HCT116 (cell line): ENCODE data around the gene RPL14. TPM values are rescaled to one million over a fixed set of nuclear protein-coding genes. Genes with fewer than 3 reads are reported as not detected.

ENCODE experiments used
- ATAC-seq: fragments of 200-7000 bp; cut with Tn5 transposase; 2 replicates; pipeline ENCODE4 v1.9.1; 2020; ENCODE audit warnings: mild to moderate bottlenecking, moderate library complexity
- BruUV-seq: library from RNA; stranded (reverse); fragments of 400-500 nt; replicated peaks from 2 replicates; lab custom pipeline; 2021; lab: Mats Ljungman, UMichigan
- CTCF ChIA-PET: fragments of 300-600 bp; sonication (Branson Sonifier 250); formaldehyde crosslinking; loops from one replicate; lab custom pipeline; 2021; ENCODE audit warnings: antibody characterized with exemption; lab: Charles Lee
- POLR2A ChIA-PET: fragments of 300-600, 350-600 bp; sonication (Branson Sonifier 250); formaldehyde crosslinking; loops from one replicate; lab custom pipeline; 2021; ENCODE audit warnings: antibody characterized with exemption; lab: Charles Lee
- RAD21 ChIA-PET, 2 experiments: fragments of 300-600 bp; sonication (Branson Sonifier 250); formaldehyde crosslinking; loops; one replicate each; lab custom pipeline; 2023; ENCODE audit warnings: low total read pairs in 2 of 2; ENCODE audit not compliant: uncharacterized antibody in 2 of 2, unreplicated experiment in 2 of 2, low non-redundant PET in 1 of 2; lab: Charles Lee
- DNase-seq: peaks from one replicate; pipeline ENCODE4 v3.0.0-alpha.2; 2010; ENCODE audit warnings: low read depth, low spot score
- H2AFZ ChIP-seq: fragments of 200-600 bp; shearing (Covaris generic), sonication (generic); 2 replicates; pipeline ENCODE4 v1.6.1; 2017; ENCODE audit warnings: low read depth, mixed run types, mixed read lengths, antibody characterized with exemption, low read length; ENCODE audit not compliant: poor library complexity, severe bottlenecking
- H3K27ac ChIP-seq: 2 replicates; pipeline ENCODE4 v1.5.1; 2012; ENCODE audit warnings: low read depth, low read length
- H3K27me3 ChIP-seq: fragments of 200-600 bp; sonication (generic); 2 replicates; pipeline ENCODE4 v1.6.1; 2016; ENCODE audit warnings: mixed run types, low read length, mixed read lengths; ENCODE audit not compliant: insufficient read depth
- H3K36me3 ChIP-seq, 2 experiments: fragments of 200-500 bp in 1 of 2; fragments of 200-600 bp in 1 of 2; sonication (Bioruptor generic) in 1 of 2; sonication (generic) in 1 of 2; 2 replicates each; pipeline versions ENCODE4 v1.5.1 to v1.6.1; 2014 to 2016; ENCODE audit warnings: low read length in 2 of 2, inconsistent platforms in 1 of 2, mixed read lengths in 1 of 2, mixed run types in 1 of 2; ENCODE audit not compliant: insufficient read depth in 2 of 2, control insufficient read depth in 1 of 2
- H3K4me1 ChIP-seq, 2 experiments: fragments of 200-600 bp in 1 of 2; sonication (generic) in 1 of 2; 2 replicates each; pipeline versions ENCODE4 v1.5.1 to v1.6.1; 2012 to 2017; ENCODE audit warnings: low read length in 2 of 2, inconsistent platforms in 1 of 2, mild to moderate bottlenecking in 1 of 2, mixed read lengths in 1 of 2, mixed run types in 1 of 2, moderate library complexity in 1 of 2; ENCODE audit not compliant: insufficient read depth in 2 of 2, control insufficient read depth in 1 of 2
- H3K4me2 ChIP-seq: fragments of 200-600 bp; sonication (generic); 2 replicates; pipeline ENCODE4 v1.6.1; 2017; ENCODE audit warnings: mixed run types, low read length, mixed read lengths
- H3K4me3 ChIP-seq, 2 experiments: fragments of 200-600 bp in 1 of 2; sonication (generic) in 1 of 2; replicated peaks in 1 of 2; 2 replicates each; pipeline ENCODE4 v1.5.1; 2011 to 2016; ENCODE audit warnings: low read length in 2 of 2, control low read depth in 1 of 2, low read depth in 1 of 2, mild to moderate bottlenecking in 1 of 2, mixed read lengths in 1 of 2, mixed run types in 1 of 2
- H3K79me2 ChIP-seq: fragments of 200-600 bp; sonication (generic); 2 replicates; pipeline ENCODE4 v1.6.1; 2017; ENCODE audit warnings: mild to moderate bottlenecking, mixed run types, low read length, moderate library complexity, mixed read lengths; ENCODE audit not compliant: insufficient read depth
- H3K9ac ChIP-seq: fragments of 200-600 bp; sonication (generic); 2 replicates; pipeline ENCODE4 v1.6.1; 2016; ENCODE audit warnings: low read length, mixed read lengths
- H3K9me2 ChIP-seq: fragments of 200-600 bp; sonication (generic), shearing (Covaris generic); 2 replicates; pipeline ENCODE4 v1.6.1; 2017; ENCODE audit warnings: mixed run types, mild to moderate bottlenecking, moderate library complexity; ENCODE audit not compliant: insufficient read depth
- H3K9me3 ChIP-seq, 2 experiments: fragments of 200-500 bp in 1 of 2; fragments of 200-600 bp in 1 of 2; sonication (Bioruptor generic) in 1 of 2; sonication (generic) in 1 of 2; 2 replicates each; pipeline ENCODE4 v1.6.1; 2014 to 2017; ENCODE audit warnings: low read length in 2 of 2, mixed read lengths in 2 of 2, inconsistent platforms in 1 of 2, low read depth in 1 of 2, mild to moderate bottlenecking in 1 of 2, mixed run types in 1 of 2, moderate library complexity in 1 of 2; ENCODE audit not compliant: control insufficient read depth in 1 of 2, insufficient read depth in 1 of 2
- H4K20me1 ChIP-seq: fragments of 200-600 bp; sonication (generic), shearing (Covaris generic); 2 replicates; pipeline ENCODE4 v1.6.1; 2017; ENCODE audit warnings: mixed run types, mild to moderate bottlenecking, moderate library complexity; ENCODE audit not compliant: insufficient read depth
- EZH2 ChIP-seq: fragments of 200-600 bp; sonication (generic); IDR thresholded peaks from 2 replicates; pipeline ENCODE4 v1.6.1; 2017; ENCODE audit warnings: antibody characterized with exemption, mixed run types
- EZH2phosphoT487 ChIP-seq: fragments of 200-600 bp; IDR thresholded peaks from 2 replicates; pipeline ENCODE4 v1.6.1; 2018; ENCODE audit warnings: antibody characterized with exemption, borderline replicate concordance
- JUND ChIP-seq: IDR thresholded peaks from 2 replicates; pipeline ENCODE4 v1.6.1; 2012
- POLR2A ChIP-seq: IDR thresholded peaks from 2 replicates; pipeline ENCODE4 v1.7.0; 2011; ENCODE audit warnings: borderline replicate concordance; ENCODE audit not compliant: insufficient read depth, insufficient read length; ENCODE audit errors: extremely low read depth
- ZBTB33 ChIP-seq: IDR thresholded peaks from 2 replicates; pipeline ENCODE4 v1.6.1; 2011; ENCODE audit warnings: mild to moderate bottlenecking, low read length, moderate library complexity; ENCODE audit not compliant: insufficient replicate concordance; ENCODE audit errors: extremely low read depth
- intact Hi-C: fragments of 100-400 bp; cut with micrococcal nuclease; formaldehyde crosslinking; loops from 2 replicates; pipeline ENCODE4 v1.10.0; 2022
- total RNA-seq: library from RNA; stranded (reverse); gene quantifications from one replicate; pipeline ENCODE4 v1.2.1, GENCODE V29; 2021; ENCODE audit not compliant: unreplicated experiment
- TF ChIP-seq, protein P1 (sequence below): IDR thresholded peaks from 2 replicates; pipeline ENCODE4 v1.6.1; 2012; ENCODE audit warnings: low read depth

RPL14 gene
- total RNA-seq, 1 experiment from 2014 or later: 2,938 TPM

DNA sequence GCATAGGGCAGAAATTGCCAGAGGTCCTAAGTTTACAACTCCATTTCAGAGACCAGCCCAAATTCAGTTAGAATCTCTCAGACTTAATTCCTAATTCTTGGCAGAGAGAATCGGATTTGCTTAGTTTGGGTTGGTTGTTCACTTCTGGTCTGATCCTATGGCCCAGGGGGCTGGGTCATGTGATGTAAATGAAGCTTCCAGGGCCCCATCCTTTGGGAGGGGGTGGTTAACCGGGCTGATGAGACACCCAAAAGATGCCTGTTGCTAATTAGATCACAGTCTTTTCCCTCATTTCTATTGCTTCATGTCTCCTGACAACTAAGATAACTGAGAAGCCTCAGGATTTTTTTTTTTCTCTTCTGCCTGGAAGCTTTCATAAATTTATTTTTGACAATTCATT, 37.6 kb downstream of the RPL14 start:
- Histone ChIP-seq H4K20me1 (no peaks in the 10 kb centered on the region), H3K27ac (no peak overlapping the region), H3K79me2 (no peaks in the 10 kb centered on the region), H3K9ac (no peak overlapping the region), H3K4me1 (no peaks in the 10 kb centered on the region), H3K4me2 (no peak overlapping the region), H3K4me3 (no peak overlapping the region), H3K36me3 (no peaks in the 10 kb centered on the region), H3K9me3 (no peaks in the 10 kb centered on the region), H2AFZ (no peak overlapping the region), H3K27me3 (no peaks in the 10 kb centered on the region), H3K9me2 (no peaks in the 10 kb centered on the region)
- ChIA-PET POLR2A (no interaction called here), RAD21 (no interaction called here), CTCF (no interaction called here)
- DNase-seq: no peak
- no peak for TF ChIP-seq EZH2
- TF ChIP-seq, protein P1, sequence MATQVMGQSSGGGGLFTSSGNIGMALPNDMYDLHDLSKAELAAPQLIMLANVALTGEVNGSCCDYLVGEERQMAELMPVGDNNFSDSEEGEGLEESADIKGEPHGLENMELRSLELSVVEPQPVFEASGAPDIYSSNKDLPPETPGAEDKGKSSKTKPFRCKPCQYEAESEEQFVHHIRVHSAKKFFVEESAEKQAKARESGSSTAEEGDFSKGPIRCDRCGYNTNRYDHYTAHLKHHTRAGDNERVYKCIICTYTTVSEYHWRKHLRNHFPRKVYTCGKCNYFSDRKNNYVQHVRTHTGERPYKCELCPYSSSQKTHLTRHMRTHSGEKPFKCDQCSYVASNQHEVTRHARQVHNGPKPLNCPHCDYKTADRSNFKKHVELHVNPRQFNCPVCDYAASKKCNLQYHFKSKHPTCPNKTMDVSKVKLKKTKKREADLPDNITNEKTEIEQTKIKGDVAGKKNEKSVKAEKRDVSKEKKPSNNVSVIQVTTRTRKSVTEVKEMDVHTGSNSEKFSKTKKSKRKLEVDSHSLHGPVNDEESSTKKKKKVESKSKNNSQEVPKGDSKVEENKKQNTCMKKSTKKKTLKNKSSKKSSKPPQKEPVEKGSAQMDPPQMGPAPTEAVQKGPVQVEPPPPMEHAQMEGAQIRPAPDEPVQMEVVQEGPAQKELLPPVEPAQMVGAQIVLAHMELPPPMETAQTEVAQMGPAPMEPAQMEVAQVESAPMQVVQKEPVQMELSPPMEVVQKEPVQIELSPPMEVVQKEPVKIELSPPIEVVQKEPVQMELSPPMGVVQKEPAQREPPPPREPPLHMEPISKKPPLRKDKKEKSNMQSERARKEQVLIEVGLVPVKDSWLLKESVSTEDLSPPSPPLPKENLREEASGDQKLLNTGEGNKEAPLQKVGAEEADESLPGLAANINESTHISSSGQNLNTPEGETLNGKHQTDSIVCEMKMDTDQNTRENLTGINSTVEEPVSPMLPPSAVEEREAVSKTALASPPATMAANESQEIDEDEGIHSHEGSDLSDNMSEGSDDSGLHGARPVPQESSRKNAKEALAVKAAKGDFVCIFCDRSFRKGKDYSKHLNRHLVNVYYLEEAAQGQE: no peak
- no peak for TF ChIP-seq JUND
- no peak for TF ChIP-seq EZH2phosphoT487
- TF ChIP-seq ZBTB33: no peak
- no peak for TF ChIP-seq POLR2A
- intact Hi-C loops: no loop called here
- no TSS peak for BruUV-seq
- ATAC-seq: no peak
